Progenitor cell of endocrine pancreas (in vitro differentiated cells): ENCODE measurements around the gene OR2AP1. TPM values are rescaled to one million over a fixed set of nuclear protein-coding genes. Genes with fewer than 3 reads are reported as not detected.

Source experiments
- DNase-seq: peaks from one replicate; pipeline ENCODE4 v3.0.0; 2021; ENCODE audit warnings: low spot score; ENCODE audit not compliant: unreplicated experiment
- H3K27ac Mint-ChIP-seq: 2 replicates; pipeline ENCODE4 v1.8.0; 2021; ENCODE audit warnings: mild to moderate bottlenecking, moderate library complexity, mixed read lengths
- H3K27me3 Mint-ChIP-seq: 2 replicates; pipeline ENCODE4 v1.8.0; 2021; ENCODE audit warnings: mixed read lengths
- H3K36me3 Mint-ChIP-seq: 2 replicates; pipeline ENCODE4 v1.8.0; 2022; ENCODE audit warnings: mixed read lengths; ENCODE audit not compliant: insufficient read depth
- H3K4me1 Mint-ChIP-seq: 2 replicates; pipeline ENCODE4 v1.8.0; 2021; ENCODE audit warnings: low read depth, mixed read lengths
- H3K4me3 Mint-ChIP-seq: 2 replicates; pipeline ENCODE4 v1.8.0; 2021; ENCODE audit warnings: low read depth, mild to moderate bottlenecking, moderate library complexity, mixed read lengths
- H3K9me3 Mint-ChIP-seq: 2 replicates; pipeline ENCODE4 v1.8.0; 2021; ENCODE audit warnings: low read depth, mixed read lengths
- CTCF ChIP-seq: fragments of 200-600 bp; sonication (generic); IDR thresholded peaks from one replicate; pipeline ENCODE4 v1.5.0; 2021; ENCODE audit warnings: antibody characterized with exemption, mild to moderate bottlenecking; ENCODE audit not compliant: unreplicated experiment
- total RNA-seq: library from RNA; stranded (reverse); gene quantifications from 2 replicates; pipeline ENCODE4 v1.2.1, GENCODE V29; 2021

OR2AP1 gene
- total RNA-seq, 1 donor from 2014 or later = not detected

GRCh38 chr12:55614764-55615163, 42.5 kb downstream of the OR2AP1 start:
- Mint-ChIP-seq H3K9me3 (peaks cover 36% of the 10 kb centered on the region), H3K4me3 (no peak overlapping the region), H3K36me3 (peaks cover 12% of the 10 kb centered on the region), H3K27me3 (peaks cover 4% of the 10 kb centered on the region), H3K4me1 (peaks cover 4% of the 10 kb centered on the region), H3K27ac (no peak overlapping the region)
- TF ChIP-seq CTCF = no peak
- DNase-seq = no peak

- peaks cover 29% of the 10 kb centered on the region for H3K9me3 Mint-ChIP-seq
- peak overlapping the region; percentile 91 for H3K27ac Mint-ChIP-seq
- H3K4me3 Mint-ChIP-seq = no peak overlapping the region
- peaks cover 12% of the 10 kb centered on the region for H3K36me3 Mint-ChIP-seq
- H3K27me3 Mint-ChIP-seq = peaks cover 4% of the 10 kb centered on the region
- peak; percentile 49 for DNase-seq
- peak; percentile 92 for TF ChIP-seq CTCF
- peaks cover 5% of the 10 kb centered on the region for H3K4me1 Mint-ChIP-seq
Measured at GRCh38 chr12:55619354-55620138, 47.3 kb downstream of the OR2AP1 start.

- DNase-seq = no peak
- H3K36me3 Mint-ChIP-seq = no peaks in the 10 kb centered on the region
- H3K27me3 Mint-ChIP-seq = peaks cover 6% of the 10 kb centered on the region
- peaks cover 5% of the 10 kb centered on the region for H3K4me1 Mint-ChIP-seq
- H3K27ac Mint-ChIP-seq = no peak overlapping the region
- no peak overlapping the region for H3K4me3 Mint-ChIP-seq
- no peaks in the 10 kb centered on the region for H3K9me3 Mint-ChIP-seq
- TF ChIP-seq CTCF = no peak
Measured at GRCh38 chr12:55624056-55624455, 51.8 kb downstream of the OR2AP1 start.

Other genes with a start within 250 kb of the OR2AP1 start
- not detected in 2 replicates for gene OR6C3, start 241.7 kb upstream of the OR2AP1 start, total RNA-seq
- not detected in 2 replicates for gene OR6C75, start 209.5 kb upstream of the OR2AP1 start, total RNA-seq
- not detected in 2 replicates for gene OR6C65, start 171.9 kb upstream of the OR2AP1 start, total RNA-seq
- not detected in 2 replicates for gene OR6C76, start 146.2 kb upstream of the OR2AP1 start, total RNA-seq
- gene OR6C2, start 128.4 kb upstream of the OR2AP1 start, total RNA-seq = not detected in 2 replicates
- gene OR6C70, start 102.3 kb upstream of the OR2AP1 start, total RNA-seq = not detected in 2 replicates
- gene OR6C68, start 80.1 kb upstream of the OR2AP1 start, total RNA-seq = not detected in 2 replicates
- gene OR6C4, start 22.9 kb upstream of the OR2AP1 start, total RNA-seq = not detected in 2 replicates
- not detected in 2 replicates for gene OR10P1, start 64.4 kb downstream of the OR2AP1 start, total RNA-seq
- gene ITGA7, start 135.4 kb downstream of the OR2AP1 start, total RNA-seq = 23.6 and 25.1 TPM in 2 replicates
- 65.8 and 68.5 TPM in 2 replicates for gene BLOC1S1, start 143.6 kb downstream of the OR2AP1 start, total RNA-seq
- 7.9 and 9.7 TPM in 2 replicates for gene RDH5, start 147.9 kb downstream of the OR2AP1 start, total RNA-seq
- 407 and 432 TPM in 2 replicates for gene CD63, start 156.5 kb downstream of the OR2AP1 start, total RNA-seq
- gene GDF11, start 170.7 kb downstream of the OR2AP1 start, total RNA-seq = 42.8 and 50.3 TPM in 2 replicates
- 85.7 and 91.0 TPM in 2 replicates for gene SARNP, start 245.3 kb downstream of the OR2AP1 start, total RNA-seq
- gene ORMDL2, start 245.6 kb downstream of the OR2AP1 start, total RNA-seq = 36.5 and 40.5 TPM in 2 replicates